ENCODE data around the gene FAM149A. TPM values are rescaled to one million over a fixed set of nuclear protein-coding genes. Genes with fewer than 3 reads are reported as not detected.
A peak's percentile ranks its signal among the peaks of the same experiment; 100 is the strongest.

FAM149A gene
- total RNA-seq, 4 donors from 2014 or later, result 1.5 to 5.9 (median 3.3) TPM

DNA sequence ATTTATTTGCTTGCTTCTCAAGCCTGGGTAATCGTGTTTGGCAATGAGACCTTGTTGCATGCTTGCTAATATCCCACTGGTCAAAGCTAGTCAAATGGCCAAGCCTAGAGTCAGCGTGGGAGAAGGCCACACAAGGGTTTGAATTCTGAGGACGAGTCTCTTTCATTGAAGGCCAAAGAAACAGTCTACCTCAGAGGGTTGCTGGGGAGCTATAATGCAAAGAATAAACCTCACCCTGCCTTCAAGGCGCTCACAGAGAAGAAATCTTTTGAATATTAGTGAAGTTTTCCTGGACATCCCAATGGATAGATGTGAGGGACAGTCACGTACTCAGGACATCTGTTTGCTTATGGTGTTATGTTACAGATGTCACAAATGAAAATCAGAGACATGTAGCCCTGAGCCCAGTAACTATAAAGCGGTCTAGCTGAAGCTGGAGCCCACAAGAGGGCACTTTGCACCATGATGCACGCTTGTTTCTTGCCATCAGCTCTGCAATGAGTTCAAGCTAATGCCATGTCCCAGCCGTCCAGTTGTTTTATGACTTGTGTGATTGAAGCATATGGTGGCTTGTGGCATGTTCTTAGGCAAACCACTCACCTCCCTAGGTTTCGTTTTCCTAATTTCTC, 36.6 kb upstream of the FAM149A start:
- Histone ChIP-seq H3K27me3 (no peaks in the 10 kb centered on the region), H3K4me3 (peak overlapping the region; percentile 51 to 70 (median 58)), H3K4me1 (peaks cover 2 to 5% of the 10 kb centered on the region in 2 donors), H3K27ac (peak overlapping the region in 2 of 4 donors; percentile 50 to 51), H3K36me3 (no peaks in the 10 kb centered on the region), H3K9me3 (no peaks in the 10 kb centered on the region)
- ATAC-seq (peak; percentile 85 to 90), DNase-seq (peak; percentile 31 to 34)
- TF ChIP-seq, protein P1, sequence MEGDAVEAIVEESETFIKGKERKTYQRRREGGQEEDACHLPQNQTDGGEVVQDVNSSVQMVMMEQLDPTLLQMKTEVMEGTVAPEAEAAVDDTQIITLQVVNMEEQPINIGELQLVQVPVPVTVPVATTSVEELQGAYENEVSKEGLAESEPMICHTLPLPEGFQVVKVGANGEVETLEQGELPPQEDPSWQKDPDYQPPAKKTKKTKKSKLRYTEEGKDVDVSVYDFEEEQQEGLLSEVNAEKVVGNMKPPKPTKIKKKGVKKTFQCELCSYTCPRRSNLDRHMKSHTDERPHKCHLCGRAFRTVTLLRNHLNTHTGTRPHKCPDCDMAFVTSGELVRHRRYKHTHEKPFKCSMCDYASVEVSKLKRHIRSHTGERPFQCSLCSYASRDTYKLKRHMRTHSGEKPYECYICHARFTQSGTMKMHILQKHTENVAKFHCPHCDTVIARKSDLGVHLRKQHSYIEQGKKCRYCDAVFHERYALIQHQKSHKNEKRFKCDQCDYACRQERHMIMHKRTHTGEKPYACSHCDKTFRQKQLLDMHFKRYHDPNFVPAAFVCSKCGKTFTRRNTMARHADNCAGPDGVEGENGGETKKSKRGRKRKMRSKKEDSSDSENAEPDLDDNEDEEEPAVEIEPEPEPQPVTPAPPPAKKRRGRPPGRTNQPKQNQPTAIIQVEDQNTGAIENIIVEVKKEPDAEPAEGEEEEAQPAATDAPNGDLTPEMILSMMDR (IDR thresholded peaks at IDR 0.05 in 4 of 5, conservative IDR thresholded peaks at IDR 0.05 in 1 of 5), result peak in 4 of 5 experiments; percentile 21 to 43 (median 37)
- TF ChIP-seq POLR2A (IDR thresholded peaks at IDR 0.05), result no peak
- intact Hi-C loops (cut with DNase I; ENCODE audit: low total_unique reads), result loop anchor here (1.0 to 10.0 kb wide), 3 partner anchors 77 to 519 kb away; no protein-coding TSS in a partner anchor
- in situ Hi-C loops (cut with MboI; ENCODE audit: low sequenced_read_pairs in 4 of 4), result loop anchor here in 2 of 4 donors (5.0 to 10.0 kb wide), 2 partner anchors 69 to 77 kb away; no protein-coding TSS in a partner anchor

DNA sequence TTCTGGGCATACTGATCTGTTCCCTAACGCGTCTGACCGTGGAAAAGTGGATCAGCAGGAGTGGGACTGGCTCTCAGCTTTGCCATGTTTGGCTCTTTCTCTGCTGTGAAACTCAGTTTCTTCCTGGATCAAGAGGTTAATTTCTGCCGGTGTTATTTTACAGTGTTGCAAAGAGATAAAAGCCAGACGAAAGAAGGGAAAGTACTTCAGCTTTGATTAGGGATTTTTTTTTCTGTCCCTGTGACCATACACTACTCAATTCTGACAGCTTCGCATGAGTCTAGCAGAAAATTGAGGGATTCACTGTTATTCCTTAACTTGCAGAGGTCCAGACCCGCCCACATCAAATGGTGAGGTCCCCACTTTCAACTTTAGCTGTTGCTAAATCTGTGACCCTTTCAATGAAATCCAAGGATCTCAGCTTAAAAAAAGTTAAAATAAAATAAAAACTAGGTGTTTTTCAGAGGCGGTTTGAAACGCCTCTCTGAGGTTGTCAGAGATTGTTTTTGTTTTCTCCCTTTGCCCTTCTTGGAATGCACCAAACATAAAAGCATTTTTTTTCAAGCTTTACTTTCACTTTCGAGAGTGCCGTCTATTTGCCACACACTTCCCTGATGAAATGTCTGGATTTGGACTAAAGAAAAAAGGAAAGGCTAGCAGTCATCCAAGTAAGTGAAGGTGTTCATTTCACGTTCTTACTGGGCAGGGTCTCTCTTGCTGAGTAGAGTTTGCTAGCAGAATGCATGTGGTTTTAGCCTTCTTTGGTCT, 35.7 kb upstream of the FAM149A start, which contains the start of gene TLR3:
Gene TLR3 (plus strand): TSS at position 576 of the 768 bp plus-strand sequence. CDS start 7,464 bp downstream, outside the sequence.
- H3K9me3 ChIP-seq, result no peaks in the 10 kb centered on the region
- ATAC-seq (peak; percentile 53 to 55), DNase-seq (no peak)
- H3K4me1 ChIP-seq, result peaks cover 2 to 5% of the 10 kb centered on the region in 2 donors
- no peaks in the 10 kb centered on the region for H3K36me3 ChIP-seq
- intact Hi-C loops (cut with DNase I; ENCODE audit: low total_unique reads), result loop anchor here (1.0 to 10.0 kb wide), 3 partner anchors 76 to 518 kb away; no protein-coding TSS in a partner anchor
- peak within 1 kb of the TSS; percentile 28 to 51 (median 45) for H3K27ac ChIP-seq
- peak within 1 kb of the TSS; percentile 51 to 70 (median 58) for H3K4me3 ChIP-seq
- H3K27me3 ChIP-seq, result no peaks in the 10 kb centered on the region
- in situ Hi-C loops (cut with MboI; ENCODE audit: low sequenced_read_pairs in 4 of 4), result loop anchor here in 2 of 4 donors (5.0 to 10.0 kb wide), 2 partner anchors 69 to 76 kb away; no protein-coding TSS in a partner anchor
- TF ChIP-seq, protein P1 (IDR thresholded peaks at IDR 0.05 in 4 of 5, conservative IDR thresholded peaks at IDR 0.05 in 1 of 5), result no peak
- TF ChIP-seq POLR2A (IDR thresholded peaks at IDR 0.05), result no peak

DNA sequence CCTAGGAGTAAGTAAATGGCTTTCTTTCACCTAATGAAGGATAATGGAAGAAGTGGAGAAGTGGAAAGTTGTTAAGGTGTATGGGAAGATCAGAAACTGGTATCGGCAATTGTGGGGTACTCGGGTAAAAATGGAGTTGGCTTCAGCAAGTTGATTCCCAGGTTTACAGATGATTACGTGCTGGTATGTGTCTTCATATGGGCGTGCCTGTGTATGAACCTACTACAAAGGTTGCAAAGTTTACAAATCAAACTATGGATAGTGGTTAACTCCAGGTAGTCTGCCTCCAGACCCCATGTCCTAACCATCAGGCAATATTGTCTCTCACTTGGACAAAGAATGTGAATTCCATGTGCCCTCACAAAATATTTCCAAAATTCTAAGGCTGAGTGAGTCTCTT, 34.8 kb upstream of the FAM149A start:
- Histone ChIP-seq H3K27ac (no peak overlapping the region), H3K9me3 (no peaks in the 10 kb centered on the region), H3K4me1 (peaks cover 2 to 5% of the 10 kb centered on the region in 2 donors), H3K27me3 (no peaks in the 10 kb centered on the region), H3K36me3 (no peaks in the 10 kb centered on the region), H3K4me3 (peak overlapping the region; percentile 51 to 70 (median 58))
- intact Hi-C loops (cut with DNase I; ENCODE audit: low total_unique reads) (loop anchor here (2.0 to 10.0 kb wide), 2 partner anchors 75 to 517 kb away; no protein-coding TSS in a partner anchor), in situ Hi-C loops (cut with MboI; ENCODE audit: low sequenced_read_pairs in 4 of 4) (loop anchor here in 2 of 4 donors (5.0 to 10.0 kb wide), 2 partner anchors 68 to 75 kb away; no protein-coding TSS in a partner anchor)
- TF ChIP-seq POLR2A (IDR thresholded peaks at IDR 0.05), result no peak
- TF ChIP-seq, protein P1 (IDR thresholded peaks at IDR 0.05 in 4 of 5, conservative IDR thresholded peaks at IDR 0.05 in 1 of 5), result no peak
- ATAC-seq (no peak), DNase-seq (no peak)

DNA sequence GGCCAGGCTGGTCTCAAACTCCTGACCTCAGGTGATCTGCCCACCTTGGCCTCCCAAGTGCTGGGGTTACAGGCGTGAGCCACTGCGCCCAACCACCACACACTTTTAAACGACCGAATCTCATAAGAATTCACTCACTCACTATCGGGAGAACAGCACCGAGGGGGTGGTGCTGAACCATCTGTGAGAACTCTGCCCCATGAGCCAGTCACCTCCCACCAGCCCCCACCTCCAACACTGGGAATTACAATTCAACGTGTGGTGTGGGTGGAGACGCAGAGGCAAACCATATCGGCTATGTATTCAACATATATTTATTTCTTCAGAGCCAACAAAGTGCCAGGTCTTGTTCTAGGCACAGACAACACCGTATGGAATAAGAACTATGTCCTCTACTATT, 32.0 kb upstream of the FAM149A start:
- in situ Hi-C loops (cut with MboI; ENCODE audit: low sequenced_read_pairs in 4 of 4), result no loop called here
- intact Hi-C loops (cut with DNase I; ENCODE audit: low total_unique reads), result no loop called here
- no peak overlapping the region for H3K27ac ChIP-seq
- ATAC-seq (no peak), DNase-seq (no peak)
- no peaks in the 10 kb centered on the region for H3K27me3 ChIP-seq
- no peaks in the 10 kb centered on the region for H3K36me3 ChIP-seq
- H3K9me3 ChIP-seq, result no peaks in the 10 kb centered on the region
- H3K4me1 ChIP-seq, result peaks cover 2 to 5% of the 10 kb centered on the region in 2 donors
- H3K4me3 ChIP-seq, result no peak overlapping the region
- TF ChIP-seq POLR2A (IDR thresholded peaks at IDR 0.05), result no peak
- TF ChIP-seq, protein P1 (IDR thresholded peaks at IDR 0.05 in 4 of 5, conservative IDR thresholded peaks at IDR 0.05 in 1 of 5), result no peak
